Natural killer cell (primary cell): ENCODE data around the gene HABP2. TPM values are rescaled to one million over a fixed set of nuclear protein-coding genes. Genes with fewer than 3 reads are reported as not detected.

Experiments used
- ATAC-seq, 3 donors: fragments of 150-1000 bp in 2 of 3; fragments of 200-7000 bp in 1 of 3; cut with Tn5 transposase; 1 replicate in 1 of 3; 2 replicates in 2 of 3; pipeline ENCODE4 v1.10.0; 2021; ENCODE audit warnings: mild to moderate bottlenecking in 2 of 3, moderate library complexity in 2 of 3
- DNase-seq, 2 donors: peaks; one replicate each; pipeline versions ENCODE4 v3.0.0 to v3.0.0-alpha.2; 2013 to 2021; ENCODE audit warnings: mixed read lengths in 1 of 2
- H3K27ac ChIP-seq: one replicate; pipeline ENCODE4 v1.5.1; 2013; ENCODE audit warnings: mild to moderate bottlenecking, low read length
- H3K27me3 ChIP-seq: one replicate; pipeline ENCODE4 v1.6.1; 2013; ENCODE audit warnings: low read length; ENCODE audit not compliant: control insufficient read depth, insufficient read depth
- H3K36me3 ChIP-seq: one replicate; pipeline ENCODE4 v1.6.1; 2013; ENCODE audit warnings: low read length; ENCODE audit not compliant: control insufficient read depth, insufficient read depth
- H3K4me1 ChIP-seq: one replicate; pipeline ENCODE4 v1.6.1; 2013; ENCODE audit warnings: low read length; ENCODE audit not compliant: control insufficient read depth, insufficient read depth
- H3K4me3 ChIP-seq: one replicate; pipeline ENCODE4 v1.5.1; 2013; ENCODE audit warnings: low read length
- H3K9me3 ChIP-seq: one replicate; pipeline ENCODE4 v1.6.1; 2013; ENCODE audit warnings: low read length; ENCODE audit not compliant: control insufficient read depth, insufficient read depth
- H3K27ac Mint-ChIP-seq, 2 donors: one replicate each; pipeline ENCODE4 v1.8.0; 2022; ENCODE audit warnings: mild to moderate bottlenecking in 2 of 2, mixed read lengths in 2 of 2, moderate library complexity in 1 of 2
- H3K27me3 Mint-ChIP-seq, 2 donors: one replicate each; pipeline ENCODE4 v1.8.0; 2022; ENCODE audit warnings: low read depth in 2 of 2, mixed read lengths in 2 of 2
- H3K36me3 Mint-ChIP-seq: one replicate; pipeline ENCODE4 v1.8.0; 2022; ENCODE audit warnings: mixed read lengths
- H3K4me1 Mint-ChIP-seq, 2 donors: one replicate each; pipeline ENCODE4 v1.8.0; 2022; ENCODE audit warnings: mixed read lengths in 2 of 2
- H3K4me3 Mint-ChIP-seq: one replicate; pipeline ENCODE4 v1.8.0; 2022; ENCODE audit warnings: mild to moderate bottlenecking, moderate library complexity, mixed read lengths
- H3K9me3 Mint-ChIP-seq, 2 donors: one replicate each; pipeline ENCODE4 v1.8.0; 2022; ENCODE audit warnings: mixed read lengths in 2 of 2
- CTCF ChIP-seq: fragments of 200-600 bp; IDR thresholded peaks from one replicate; pipeline ENCODE4 v1.8.0; 2022; ENCODE audit warnings: antibody characterized with exemption
- WGBS: methylation state at CpG from one replicate; pipeline ENCODE4 v1.1.7; 2013; ENCODE audit warnings: missing lambda C conversion rate; ENCODE audit not compliant: insufficient coverage; 5-methylcytosine and 5-hydroxymethylcytosine counted together
- intact Hi-C: fragments of 100-400 bp; cut with micrococcal nuclease; formaldehyde crosslinking; loops from one replicate; pipeline ENCODE4 v1.14.2; 2022
- total RNA-seq, 4 donors: library from RNA; stranded (reverse); fragments of 120-200 nt in 1 of 4; gene quantifications; one replicate each; pipeline versions ENCODE4 v1.2.3 to v1.2.4, GENCODE V29; 2013 to 2022

The HABP2 gene
- total RNA-seq, 3 donors from 2014 or later (not counting 1 experiment from before 2014, with no cell fraction given), result not detected

GRCh38 chr10:113630929-113631533 is 78.2 kb downstream of the HABP2 start:
- Histone ChIP-seq H3K9me3 (no peaks in the 10 kb centered on the region), H3K4me1 (no peaks in the 10 kb centered on the region), H3K4me3 (no peak overlapping the region), H3K27me3 (no peaks in the 10 kb centered on the region), H3K27ac (no peak overlapping the region), H3K36me3 (no peaks in the 10 kb centered on the region)
- Mint-ChIP-seq H3K36me3 (no peaks in the 10 kb centered on the region), H3K27ac (no peak overlapping the region), H3K27me3 (peaks cover 4 to 8% of the 10 kb centered on the region in 2 donors), H3K4me3 (no peak overlapping the region), H3K9me3 (no peaks in the 10 kb centered on the region), H3K4me1 (no peaks in the 10 kb centered on the region)
- 87% methylated on average over 5 of the region's 5 CpGs for WGBS
- intact Hi-C loops, result no loop called here
- DNase-seq (no peak), ATAC-seq (no peak)
- TF ChIP-seq CTCF, result no peak

- Mint-ChIP-seq H3K27ac (no peak overlapping the region), H3K9me3 (peaks cover 0 to 2% of the 10 kb centered on the region in 2 donors), H3K27me3 (peaks cover 9 to 11% of the 10 kb centered on the region in 2 donors), H3K4me1 (no peaks in the 10 kb centered on the region), H3K36me3 (no peaks in the 10 kb centered on the region), H3K4me3 (no peak overlapping the region)
- Histone ChIP-seq H3K9me3 (no peaks in the 10 kb centered on the region), H3K4me3 (no peak overlapping the region), H3K27me3 (no peaks in the 10 kb centered on the region), H3K27ac (no peak overlapping the region), H3K36me3 (no peaks in the 10 kb centered on the region), H3K4me1 (no peaks in the 10 kb centered on the region)
- ATAC-seq, result no peak
- intact Hi-C loops, result no loop called here
- no peak for DNase-seq
- WGBS, result 84% methylated on average over 6 of the region's 6 CpGs
- TF ChIP-seq CTCF, result no peak
These were observed 79.0 kb downstream of the HABP2 start for GRCh38 chr10:113631684-113632367.

Other genes with a start within 250 kb of the HABP2 start
- not detected for gene NRAP, start 111.0 kb downstream of the HABP2 start, total RNA-seq
- gene CASP7, start 126.9 kb downstream of the HABP2 start, total RNA-seq, result 10 to 100 TPM; 13.4 to 20.0 (median 14.9) TPM
- gene PLEKHS1, start 198.6 kb downstream of the HABP2 start, total RNA-seq, result under 1 TPM; 0.14 to 0.90 (median 0.23) TPM